HG02678 (cell line): ENCODE results near the gene LASP1NB.
"Not testable (repeated sequence)": the region's sequence is repeated elsewhere in the genome, so short reads cannot be mapped to it uniquely, and the experiment has no call there.

Source experiments
- ATAC-seq: cut with Tn5 transposase; IDR thresholded peaks from one replicate; pipeline ENCODE4 v1.9.1; 2021; ENCODE audit warnings: mild to moderate bottlenecking, moderate library complexity; ENCODE audit not compliant: unreplicated experiment

Gene LASP1NB

DNA sequence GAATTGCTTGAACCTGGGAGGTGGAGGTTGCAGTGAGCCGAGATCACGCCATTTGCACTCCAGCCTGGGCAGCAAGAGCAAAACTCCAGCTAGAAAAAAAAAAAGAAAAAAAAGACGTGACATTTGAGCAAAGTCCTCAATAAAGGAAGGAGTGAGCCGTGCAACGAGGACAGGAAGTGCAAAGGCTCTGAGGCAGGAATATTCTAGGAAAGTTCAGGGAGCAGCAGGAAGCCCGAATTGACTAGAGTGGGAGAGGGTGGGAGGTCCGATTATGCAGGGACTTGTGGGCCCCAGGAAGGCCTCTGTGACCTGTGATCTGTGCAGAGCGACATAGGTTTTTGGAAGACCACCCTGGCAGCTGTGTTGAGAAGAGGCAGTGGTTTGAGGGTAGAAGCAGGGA, 8.6 kb upstream of the LASP1NB start:
- no peak for ATAC-seq

DNA sequence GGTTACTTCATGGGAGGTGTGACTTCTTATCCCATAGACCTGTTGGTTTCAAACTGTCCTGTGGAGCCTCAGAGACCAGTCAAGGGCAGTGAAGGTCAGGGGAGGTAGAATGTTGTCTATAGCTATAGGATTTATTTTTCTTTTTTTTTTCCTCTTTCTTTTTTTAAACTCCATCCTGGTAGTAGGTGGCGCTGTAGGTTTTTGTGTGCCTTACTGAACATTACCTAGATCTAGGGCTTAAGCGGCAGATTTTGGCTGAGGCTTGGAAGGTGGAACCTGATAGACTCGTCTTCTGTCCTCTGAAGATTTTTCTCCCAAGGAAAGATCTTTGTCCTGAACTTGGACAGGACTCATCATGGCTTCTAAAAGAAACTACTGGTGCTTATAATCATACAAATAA, 8.2 kb upstream of the LASP1NB start:
- no peak for ATAC-seq

DNA sequence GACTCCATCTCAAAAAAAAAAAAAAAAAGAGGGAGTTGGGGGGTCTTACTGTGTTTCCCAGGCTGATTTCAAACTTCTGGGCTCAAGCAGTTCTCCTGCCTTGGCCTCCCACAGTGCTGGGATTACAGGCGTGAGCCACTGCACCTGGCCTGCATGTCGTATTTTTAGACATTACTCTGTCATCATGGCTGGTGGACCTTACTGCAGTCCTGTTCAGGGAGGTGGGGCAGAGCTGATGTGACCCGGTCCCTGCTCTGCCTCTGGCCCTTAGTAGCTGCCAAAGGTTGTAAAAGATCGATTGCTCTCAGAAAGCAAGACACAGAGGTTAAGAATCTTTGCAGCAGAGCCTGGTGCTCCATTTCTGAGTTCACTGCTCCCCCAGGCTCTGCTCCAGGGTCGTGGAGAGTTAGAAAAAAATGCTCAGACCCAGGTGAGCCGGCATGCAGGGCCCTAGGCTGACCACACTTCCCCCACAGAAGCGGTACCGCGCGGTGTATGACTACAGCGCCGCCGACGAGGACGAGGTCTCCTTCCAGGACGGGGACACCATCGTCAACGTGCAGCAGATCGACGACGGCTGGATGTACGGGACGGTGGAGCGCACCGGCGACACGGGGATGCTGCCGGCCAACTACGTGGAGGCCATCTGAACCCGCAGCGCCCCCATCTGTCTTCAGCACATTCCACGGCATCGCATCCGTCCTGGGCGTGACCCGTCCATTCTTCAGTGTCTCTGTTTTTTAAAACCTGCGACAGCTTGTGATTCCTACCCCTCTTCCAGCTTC, 7.1 kb upstream of the LASP1NB start:
- ATAC-seq: no peak

DNA sequence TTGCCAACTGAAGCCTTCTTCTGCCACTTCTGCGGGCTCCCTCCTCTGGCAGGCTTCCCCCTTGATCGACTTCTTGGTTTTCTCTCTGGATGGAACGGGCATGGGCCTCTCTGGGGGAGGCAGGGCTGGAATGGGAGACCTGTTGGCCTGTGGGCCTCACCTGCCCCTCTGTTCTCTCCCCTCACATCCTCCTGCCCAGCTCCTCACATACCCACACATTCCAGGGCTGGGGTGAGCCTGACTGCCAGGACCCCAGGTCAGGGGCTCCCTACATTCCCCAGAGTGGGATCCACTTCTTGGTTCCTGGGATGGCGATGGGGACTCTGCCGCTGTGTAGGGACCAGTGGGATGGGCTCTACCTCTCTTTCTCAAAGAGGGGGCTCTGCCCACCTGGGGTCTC, 6.5 kb upstream of the LASP1NB start:
- ATAC-seq: no peak

DNA sequence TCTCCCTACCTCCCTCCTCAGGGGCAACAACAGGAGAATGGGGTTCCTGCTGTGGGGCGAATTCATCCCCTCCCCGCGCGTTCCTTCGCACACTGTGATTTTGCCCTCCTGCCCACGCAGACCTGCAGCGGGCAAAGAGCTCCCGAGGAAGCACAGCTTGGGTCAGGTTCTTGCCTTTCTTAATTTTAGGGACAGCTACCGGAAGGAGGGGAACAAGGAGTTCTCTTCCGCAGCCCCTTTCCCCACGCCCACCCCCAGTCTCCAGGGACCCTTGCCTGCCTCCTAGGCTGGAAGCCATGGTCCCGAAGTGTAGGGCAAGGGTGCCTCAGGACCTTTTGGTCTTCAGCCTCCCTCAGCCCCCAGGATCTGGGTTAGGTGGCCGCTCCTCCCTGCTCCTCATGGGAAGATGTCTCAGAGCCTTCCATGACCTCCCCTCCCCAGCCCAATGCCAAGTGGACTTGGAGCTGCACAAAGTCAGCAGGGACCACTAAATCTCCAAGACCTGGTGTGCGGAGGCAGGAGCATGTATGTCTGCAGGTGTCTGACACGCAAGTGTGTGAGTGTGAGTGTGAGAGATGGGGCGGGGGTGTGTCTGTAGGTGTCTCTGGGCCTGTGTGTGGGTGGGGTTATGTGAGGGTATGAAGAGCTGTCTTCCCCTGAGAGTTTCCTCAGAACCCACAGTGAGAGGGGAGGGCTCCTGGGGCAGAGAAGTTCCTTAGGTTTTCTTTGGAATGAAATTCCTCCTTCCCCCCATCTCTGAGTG, 5.9 kb upstream of the LASP1NB start:
- ATAC-seq: no peak

DNA sequence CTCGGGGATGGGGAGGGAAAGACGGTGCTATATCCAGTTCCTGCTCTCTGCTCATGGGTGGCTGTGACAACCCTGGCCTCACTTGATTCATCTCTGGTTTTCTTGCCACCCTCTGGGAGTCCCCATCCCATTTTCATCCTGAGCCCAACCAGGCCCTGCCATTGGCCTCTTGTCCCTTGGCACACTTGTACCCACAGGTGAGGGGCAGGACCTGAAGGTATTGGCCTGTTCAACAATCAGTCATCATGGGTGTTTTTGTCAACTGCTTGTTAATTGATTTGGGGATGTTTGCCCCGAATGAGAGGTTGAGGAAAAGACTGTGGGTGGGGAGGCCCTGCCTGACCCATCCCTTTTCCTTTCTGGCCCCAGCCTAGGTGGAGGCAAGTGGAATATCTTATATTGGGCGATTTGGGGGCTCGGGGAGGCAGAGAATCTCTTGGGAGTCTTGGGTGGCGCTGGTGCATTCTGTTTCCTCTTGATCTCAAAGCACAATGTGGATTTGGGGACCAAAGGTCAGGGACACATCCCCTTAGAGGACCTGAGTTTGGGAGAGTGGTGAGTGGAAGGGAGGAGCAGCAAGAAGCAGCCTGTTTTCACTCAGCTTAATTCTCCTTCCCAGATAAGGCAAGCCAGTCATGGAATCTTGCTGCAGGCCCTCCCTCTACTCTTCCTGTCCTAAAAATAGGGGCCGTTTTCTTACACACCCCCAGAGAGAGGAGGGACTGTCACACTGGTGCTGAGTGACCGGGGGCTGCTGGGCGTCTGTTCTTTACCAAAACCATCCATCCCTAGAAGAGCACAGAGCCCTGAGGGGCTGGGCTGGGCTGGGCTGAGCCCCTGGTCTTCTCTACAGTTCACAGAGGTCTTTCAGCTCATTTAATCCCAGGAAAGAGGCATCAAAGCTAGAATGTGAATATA, 4.8 kb upstream of the LASP1NB start:
- no peak for ATAC-seq

DNA sequence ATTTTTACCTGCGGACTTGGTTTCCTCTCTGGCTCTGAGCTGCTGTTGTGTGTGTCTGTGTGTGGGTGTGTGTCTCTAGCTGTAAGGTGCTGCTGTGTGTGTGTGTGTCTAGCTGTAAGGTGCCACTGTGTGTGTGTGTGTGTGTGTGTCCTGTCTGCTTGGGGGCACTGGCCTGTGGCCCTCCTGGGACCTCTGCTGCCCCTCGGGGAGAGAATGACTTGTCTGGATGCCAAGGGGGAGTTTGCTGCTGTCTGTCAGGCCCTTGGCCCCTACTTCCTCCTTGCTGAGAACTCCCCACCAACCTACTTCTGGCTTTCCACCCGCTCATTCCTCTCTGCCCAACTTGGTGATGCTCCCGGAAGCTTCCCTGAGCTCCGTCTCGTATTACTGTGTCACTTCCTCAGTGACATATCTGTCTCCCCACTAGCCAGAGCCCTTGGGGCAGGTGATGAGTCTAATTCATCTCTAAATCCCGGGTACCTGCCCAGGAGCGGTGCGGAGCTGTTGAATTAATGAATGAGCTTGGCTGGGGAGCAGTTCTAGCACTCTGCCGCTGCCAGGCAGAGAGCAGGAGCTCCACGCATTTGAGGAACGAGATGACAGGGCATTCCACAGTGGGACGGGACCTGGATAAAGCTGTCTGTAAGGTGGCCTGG, 3.5 kb upstream of the LASP1NB start:
- no peak for ATAC-seq

DNA sequence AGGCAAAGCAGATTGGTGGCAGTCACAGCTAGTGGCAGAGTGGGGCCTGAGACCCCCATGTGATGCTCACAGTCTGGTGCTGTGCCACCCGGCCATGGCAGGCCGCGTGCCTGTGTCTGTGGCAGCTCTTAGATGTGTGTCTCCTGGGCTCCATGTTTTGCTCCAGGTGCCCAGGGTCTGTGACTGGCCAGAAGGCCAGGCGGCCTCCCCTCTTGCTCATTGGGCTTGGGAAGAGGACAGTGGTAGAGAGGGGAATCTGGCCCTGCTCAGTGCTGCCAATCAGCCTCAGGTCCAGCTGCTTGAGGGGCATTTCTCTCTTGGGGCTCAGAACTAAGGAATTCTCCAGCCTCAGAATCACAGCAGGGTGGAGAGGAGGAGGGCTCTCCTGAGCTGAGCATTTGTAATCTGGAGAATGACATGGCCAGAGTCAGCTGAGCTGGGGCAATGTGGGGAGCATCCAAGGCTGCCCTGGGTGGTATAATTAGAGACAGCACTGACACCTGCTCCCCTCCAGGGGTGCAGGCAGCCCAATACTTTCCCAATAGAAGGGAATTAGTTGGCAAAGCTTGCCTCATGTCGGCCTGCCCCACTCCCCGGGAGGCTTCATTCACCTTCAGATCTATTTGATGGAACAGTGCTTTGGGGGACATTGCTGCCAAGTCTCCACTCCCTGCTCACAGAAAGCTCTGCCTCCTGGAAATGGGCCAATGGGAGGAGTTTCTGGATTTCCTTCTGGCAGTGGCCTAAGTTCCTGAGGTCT, 2.7 kb upstream of the LASP1NB start:
- no peak for ATAC-seq

DNA sequence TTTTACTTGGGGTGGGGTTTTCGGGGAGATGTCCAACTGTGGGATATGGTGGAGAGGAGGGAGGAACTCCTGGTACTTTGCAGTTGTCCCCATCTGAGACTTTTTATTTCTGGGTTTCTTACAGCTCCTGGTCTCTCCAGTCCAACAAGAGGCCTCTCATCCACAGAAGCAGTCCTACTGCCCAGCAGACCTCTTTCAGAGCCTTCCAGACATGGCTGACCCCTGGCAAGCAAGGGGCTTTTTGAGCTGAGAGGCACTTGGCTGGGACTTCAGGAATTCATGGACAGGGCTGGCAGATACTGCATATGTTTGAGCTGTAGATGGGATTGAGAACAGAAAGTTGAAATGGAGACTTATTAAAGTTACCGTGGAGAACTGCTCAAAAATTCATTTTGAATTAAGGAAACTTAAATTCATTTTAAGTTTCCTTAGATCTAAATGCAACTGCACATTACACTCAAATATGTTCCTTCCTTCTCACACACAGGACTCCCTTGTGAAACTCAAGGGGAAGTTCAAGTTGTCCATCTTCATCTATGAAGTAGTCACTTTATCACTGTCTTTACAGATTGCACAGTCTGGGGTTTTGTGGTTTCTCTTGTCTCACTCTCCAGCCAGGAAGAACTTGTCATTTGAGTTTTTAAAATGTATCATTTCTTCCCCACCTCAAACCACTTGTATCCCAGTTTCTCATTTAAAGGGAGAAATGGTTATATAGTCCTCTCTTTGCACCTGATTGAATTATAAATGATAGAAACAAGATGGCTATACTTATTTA, 1.1 kb downstream of the LASP1NB start:
- no peak for ATAC-seq

DNA sequence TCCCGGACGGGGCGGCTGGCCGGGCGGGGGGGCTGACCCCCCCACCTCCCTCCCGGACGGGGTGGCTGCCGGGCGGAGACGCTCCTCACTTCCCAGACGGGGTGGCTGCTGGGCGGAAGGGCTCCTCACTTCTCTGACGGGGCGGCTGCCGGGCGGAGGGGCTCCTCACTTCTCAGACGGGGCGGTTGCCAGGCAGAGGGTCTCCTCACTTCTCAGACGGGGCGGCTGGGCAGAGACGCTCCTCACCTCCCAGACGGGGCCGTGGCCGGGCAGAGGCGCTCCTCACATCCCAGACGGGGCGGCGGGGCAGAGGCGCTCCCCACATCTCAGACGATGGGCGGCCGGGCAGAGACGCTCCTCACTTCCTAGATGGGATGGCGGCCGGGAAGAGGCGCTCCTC, 5.4 kb downstream of the LASP1NB start:
- not testable (repeated sequence) for ATAC-seq

DNA sequence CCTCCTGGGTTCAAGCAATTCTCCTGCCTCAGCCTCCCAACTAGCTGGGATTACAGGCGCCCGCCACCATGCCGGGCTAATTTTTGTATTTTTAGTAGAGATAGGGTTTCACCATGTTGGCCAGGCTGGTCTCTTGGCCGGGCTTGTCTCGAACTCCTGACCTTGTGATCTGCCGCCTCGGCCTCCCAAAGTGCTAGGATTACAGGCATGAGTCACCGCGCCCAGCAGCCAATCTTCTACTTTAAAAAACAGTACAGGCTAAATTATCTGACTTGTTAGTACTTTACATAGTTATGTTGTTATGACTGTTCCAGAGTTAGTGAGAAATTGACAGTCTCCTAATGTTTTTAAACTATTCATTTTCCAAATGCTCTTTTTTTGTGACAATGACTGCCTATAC, 8.5 kb downstream of the LASP1NB start:
- ATAC-seq: not testable (repeated sequence)

DNA sequence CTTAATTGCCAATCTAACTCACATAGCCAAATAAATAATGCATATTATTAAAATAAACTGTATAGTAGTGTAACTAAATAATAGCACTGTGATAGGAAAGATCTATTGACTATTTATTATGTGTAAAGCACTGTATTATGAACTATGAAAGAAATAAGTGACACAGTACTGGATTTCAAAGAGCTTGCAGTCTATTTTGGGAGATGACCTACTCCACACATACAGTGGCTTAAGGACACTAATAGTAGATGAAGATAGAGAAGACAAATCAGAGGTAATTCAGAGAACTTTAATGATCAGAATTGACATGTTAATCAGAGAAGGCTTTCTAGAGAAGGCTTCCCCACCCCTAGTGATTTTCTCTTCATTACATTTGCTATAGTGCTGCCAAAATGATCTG, 14.6 kb downstream of the LASP1NB start:
- no peak for ATAC-seq

DNA sequence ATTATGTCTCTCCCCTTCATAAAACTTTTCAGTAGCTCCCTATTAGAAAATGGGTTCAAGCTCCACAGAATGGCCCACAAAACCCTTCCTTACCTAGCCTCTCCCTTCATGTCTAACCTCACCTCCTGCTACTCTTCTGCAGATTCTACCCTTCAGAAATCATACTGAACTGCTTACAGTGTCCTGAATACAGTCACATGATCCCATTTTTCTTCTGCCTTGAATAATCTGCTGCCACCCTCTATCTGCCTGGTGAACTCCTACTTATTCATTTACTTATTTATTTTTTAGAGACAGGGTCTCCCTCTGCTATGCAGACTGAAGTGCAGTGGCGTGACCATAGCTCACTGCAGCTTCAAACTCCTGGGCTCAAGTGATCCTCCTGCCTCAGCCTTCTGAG, 15.0 kb downstream of the LASP1NB start:
- ATAC-seq: no peak

DNA sequence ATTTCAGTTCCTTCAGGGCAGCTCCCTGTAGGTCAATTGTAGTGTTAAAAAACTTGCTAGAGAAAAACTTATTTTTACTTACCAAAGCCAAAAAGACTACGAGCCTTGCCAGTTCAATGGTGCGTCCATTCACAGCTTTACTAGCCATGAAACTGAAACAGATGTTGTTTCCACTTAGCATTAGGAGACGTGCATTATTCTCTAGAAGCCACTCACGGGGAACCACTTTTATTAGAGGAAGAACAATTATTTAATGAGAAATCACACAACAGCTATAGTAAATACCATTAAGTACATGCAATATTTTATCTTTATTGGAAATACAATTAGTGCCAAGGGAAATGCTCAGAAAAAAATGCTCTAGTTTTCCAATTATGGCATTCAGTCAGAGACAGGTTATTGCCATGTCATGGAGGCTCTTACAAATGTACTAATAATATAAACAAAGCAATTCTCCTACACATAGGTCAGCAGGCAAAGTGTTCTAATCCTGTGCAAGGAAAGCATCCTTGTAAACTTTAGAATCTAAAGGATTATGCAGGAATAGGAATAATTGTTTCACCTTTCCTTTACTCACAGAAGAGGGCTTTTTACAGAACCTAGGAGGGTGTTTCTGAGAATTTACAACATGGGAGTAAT, 17.4 kb downstream of the LASP1NB start:
- no peak for ATAC-seq

DNA sequence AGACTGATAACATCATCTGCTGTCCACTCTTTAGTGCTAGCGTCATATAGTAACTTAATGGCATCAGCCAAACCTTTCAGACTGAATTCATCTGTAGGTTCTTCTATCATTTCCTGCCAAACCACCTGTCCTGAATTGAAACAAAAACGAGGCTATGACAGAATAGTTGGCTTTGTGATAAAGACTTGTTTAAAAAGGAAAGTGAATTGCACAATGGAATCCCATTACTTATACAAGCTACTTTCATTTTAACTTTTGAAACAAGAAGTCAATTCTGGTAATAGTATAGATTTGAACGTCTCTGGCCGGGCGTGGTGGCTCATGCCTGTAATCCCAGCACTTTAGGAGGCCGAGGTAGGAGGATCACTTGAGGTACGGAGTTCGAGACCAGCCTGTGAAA, 18.2 kb downstream of the LASP1NB start:
- no peak for ATAC-seq

DNA sequence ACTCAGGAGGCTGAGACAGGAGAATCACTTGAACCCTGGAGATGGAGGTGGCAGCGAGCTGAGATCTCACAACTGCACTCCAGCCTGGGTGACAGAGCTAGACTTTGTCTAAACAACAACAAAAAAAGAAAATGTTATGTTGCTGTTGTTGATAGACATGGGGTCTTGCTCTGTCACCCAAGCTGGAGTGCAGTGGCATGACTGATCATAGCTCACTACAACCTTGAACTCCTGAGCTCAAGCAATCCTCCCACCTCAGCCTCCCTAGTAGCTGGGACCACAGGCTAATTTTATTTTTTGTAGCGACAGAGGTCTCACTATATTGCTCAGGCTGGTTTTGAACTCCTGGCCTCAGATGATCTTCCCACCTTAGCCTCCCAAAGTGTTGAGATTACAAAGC, 21.8 kb downstream of the LASP1NB start:
- no peak for ATAC-seq

DNA sequence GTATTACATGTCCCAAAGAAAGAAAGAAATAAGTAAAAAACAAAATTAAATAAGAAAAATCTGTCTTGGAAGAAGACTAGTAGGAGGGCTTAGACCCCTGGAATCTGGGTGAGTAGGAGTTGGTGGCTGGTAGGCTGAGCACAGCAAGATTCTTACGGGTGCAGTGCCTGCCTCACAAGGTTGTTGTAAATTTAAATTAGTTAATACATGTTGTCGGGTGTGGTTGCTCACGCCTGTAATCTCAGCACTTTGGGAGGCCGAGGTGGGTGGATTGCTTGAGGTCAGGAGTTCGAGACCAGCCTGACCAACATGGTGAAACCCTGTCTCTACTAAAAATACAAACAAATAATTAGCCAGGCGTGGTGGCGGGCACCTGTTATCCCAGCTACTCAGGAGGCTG, 28.4 kb downstream of the LASP1NB start:
- not testable (repeated sequence) for ATAC-seq

DNA sequence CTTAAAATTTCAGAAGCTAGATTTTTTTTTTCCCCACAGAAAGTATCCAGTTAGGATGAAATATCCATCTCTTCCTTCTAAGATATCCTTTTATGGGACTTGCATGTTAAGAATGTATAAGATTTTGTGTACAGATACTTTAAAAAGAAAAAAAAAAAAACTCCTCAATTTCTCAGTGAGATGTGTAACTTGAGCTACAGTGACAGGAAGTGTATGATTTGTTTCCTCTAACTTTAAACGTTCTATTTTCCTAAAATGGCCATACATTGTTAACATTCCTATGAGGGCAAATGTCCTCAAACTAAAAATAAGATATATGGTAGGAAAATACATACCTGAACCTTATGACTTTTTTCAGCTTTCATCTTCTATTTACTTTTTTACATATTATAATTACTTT, 32.9 kb downstream of the LASP1NB start:
- ATAC-seq: no peak

DNA sequence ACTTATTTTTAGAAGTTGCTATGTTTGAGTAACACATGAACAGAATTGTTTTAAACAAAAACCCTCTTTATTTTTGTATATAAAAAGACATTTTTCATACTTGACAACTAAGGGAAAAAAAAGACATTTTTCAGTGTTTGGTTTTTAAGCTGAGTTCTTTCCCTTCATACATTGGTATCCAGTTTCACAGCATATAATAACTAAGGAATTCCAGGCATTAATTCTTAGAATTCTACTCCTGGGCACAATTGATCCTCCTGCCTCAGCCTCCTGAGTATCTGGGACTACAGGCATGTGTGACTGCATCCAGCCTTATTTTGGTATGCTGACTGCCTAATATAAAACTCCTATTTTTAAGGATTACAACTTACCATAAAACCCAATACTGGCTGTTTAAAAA, 33.3 kb downstream of the LASP1NB start:
- no peak for ATAC-seq
